Hepatocyte (in vitro differentiated cells): ENCODE measurements around the gene ANTXR2.

Experiments
- CTCF ChIP-seq: fragments of 200-600 bp; sonication (generic); IDR thresholded peaks from 2 replicates; pipeline ENCODE4 v1.5.1; 2016; ENCODE audit warnings: antibody characterized with exemption, mild to moderate bottlenecking; ENCODE audit not compliant: poor library complexity
- EZH2 ChIP-seq: fragments of 200-600 bp; sonication (generic); IDR thresholded peaks from 2 replicates; pipeline ENCODE4 v1.6.1; 2016; ENCODE audit warnings: antibody characterized with exemption, mild to moderate bottlenecking, borderline replicate concordance

- no peak for TF ChIP-seq CTCF
- no peak for TF ChIP-seq EZH2
Observed at GRCh38 chr4:80112236-80112635, 39.2 kb upstream of the ANTXR2 start.
